ENCODE measurements around the gene ENHO. TPM values are rescaled to one million over a fixed set of nuclear protein-coding genes. Genes with fewer than 3 reads are reported as not detected.

Gene ENHO
- total RNA-seq, 1 donor from 2014 or later = 4.4 TPM

DNA sequence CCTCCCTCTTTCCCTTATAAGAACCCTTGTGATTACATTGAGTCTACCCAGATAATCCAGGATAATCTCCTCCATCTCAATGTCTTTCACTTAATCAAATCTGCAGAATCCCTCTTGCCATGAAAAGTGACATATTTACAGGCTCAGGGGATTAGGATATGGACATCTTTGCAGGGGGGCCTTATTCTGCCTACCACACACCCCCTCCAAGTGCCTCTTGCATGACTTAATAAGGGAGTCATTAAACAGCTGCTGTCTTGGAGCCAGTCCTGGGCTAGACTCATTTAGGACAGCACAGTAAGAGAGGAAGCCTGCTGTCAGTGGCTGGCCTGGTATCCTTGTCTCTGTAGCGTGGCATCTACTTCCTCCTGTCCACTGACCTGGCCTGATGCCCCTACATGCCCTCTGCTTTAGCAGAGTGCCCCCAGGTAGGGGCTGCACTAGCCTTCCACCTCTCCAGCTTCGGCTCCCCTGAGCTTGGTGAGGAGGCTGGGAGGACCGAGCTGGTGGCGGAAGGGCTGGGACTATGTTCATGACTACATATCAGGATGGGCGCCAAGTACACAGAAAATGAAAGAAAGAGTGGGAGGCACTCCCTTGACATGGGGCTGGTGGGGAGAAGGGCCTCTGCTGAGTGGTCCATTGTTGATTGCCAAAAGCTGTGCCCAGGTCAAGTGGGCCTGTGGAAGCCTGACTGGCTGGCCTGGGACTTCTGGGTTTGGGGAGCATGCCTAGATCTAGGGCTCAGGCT, 17.2 kb downstream of the ENHO start:
- H3K36me3 ChIP-seq = no peaks in the 10 kb centered on the region
- H3F3A ChIP-seq (ENCODE audit: low read depth) = no peaks in the 10 kb centered on the region
- H3K27ac ChIP-seq = no peak overlapping the region
- Mint-ChIP-seq H3K4me3 (no peak overlapping the region), H3K27me3 (ENCODE audit: insufficient read depth, low read depth) (peaks cover 19% of the 10 kb centered on the region), H3K27ac (no peak overlapping the region), H3K9me3 (no peaks in the 10 kb centered on the region), H3K36me3 (peaks cover 2% of the 10 kb centered on the region), H3K4me1 (peaks cover 8% of the 10 kb centered on the region)
- H4K20me1 ChIP-seq (ENCODE audit: low read depth) = no peaks in the 10 kb centered on the region
- no peaks in the 10 kb centered on the region for H3K79me2 ChIP-seq (ENCODE audit: low read depth)
- H3K9ac ChIP-seq = no peak overlapping the region
- no peaks in the 10 kb centered on the region for H3K9me3 ChIP-seq (ENCODE audit: low read depth)
- TF ChIP-seq, protein P1, sequence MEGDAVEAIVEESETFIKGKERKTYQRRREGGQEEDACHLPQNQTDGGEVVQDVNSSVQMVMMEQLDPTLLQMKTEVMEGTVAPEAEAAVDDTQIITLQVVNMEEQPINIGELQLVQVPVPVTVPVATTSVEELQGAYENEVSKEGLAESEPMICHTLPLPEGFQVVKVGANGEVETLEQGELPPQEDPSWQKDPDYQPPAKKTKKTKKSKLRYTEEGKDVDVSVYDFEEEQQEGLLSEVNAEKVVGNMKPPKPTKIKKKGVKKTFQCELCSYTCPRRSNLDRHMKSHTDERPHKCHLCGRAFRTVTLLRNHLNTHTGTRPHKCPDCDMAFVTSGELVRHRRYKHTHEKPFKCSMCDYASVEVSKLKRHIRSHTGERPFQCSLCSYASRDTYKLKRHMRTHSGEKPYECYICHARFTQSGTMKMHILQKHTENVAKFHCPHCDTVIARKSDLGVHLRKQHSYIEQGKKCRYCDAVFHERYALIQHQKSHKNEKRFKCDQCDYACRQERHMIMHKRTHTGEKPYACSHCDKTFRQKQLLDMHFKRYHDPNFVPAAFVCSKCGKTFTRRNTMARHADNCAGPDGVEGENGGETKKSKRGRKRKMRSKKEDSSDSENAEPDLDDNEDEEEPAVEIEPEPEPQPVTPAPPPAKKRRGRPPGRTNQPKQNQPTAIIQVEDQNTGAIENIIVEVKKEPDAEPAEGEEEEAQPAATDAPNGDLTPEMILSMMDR (IDR thresholded peaks at IDR 0.05) = no peak
- no peak for TF ChIP-seq EZH2 (IDR thresholded peaks at IDR 0.05)
- TF ChIP-seq EZH2phosphoT487 (IDR thresholded peaks at IDR 0.05) = no peak
- DNase-seq (ENCODE audit: low spot score) = no peak
- peaks cover 4% of the 10 kb centered on the region for H3K4me1 ChIP-seq
- no peak overlapping the region for H3K4me2 ChIP-seq
- no peaks in the 10 kb centered on the region for H3K27me3 ChIP-seq
- no peak overlapping the region for H2AFZ ChIP-seq (replicated peaks)
- H3K4me3 ChIP-seq = no peak overlapping the region

DNA sequence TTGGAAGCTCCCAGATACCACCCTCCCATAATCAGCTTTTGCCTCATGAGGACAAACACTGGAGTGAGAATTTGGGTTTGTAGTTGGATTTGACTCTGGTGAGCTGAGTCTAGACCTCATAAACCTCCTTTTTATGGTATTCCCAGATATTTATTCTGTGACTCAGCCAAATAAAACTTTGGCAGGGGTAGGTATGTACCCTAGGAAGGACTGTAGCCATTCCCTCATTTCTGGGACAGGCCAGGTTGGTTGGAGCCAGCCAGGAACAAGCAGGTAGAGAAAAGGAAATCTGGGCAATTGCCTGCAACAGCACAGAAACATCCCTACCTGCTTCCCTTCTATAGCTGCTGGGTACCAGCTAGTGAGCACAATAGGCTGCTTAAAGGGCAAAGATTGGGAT, 19.4 kb downstream of the ENHO start:
- Histone ChIP-seq H3K4me3 (no peak overlapping the region), H3K27ac (no peak overlapping the region)

DNA sequence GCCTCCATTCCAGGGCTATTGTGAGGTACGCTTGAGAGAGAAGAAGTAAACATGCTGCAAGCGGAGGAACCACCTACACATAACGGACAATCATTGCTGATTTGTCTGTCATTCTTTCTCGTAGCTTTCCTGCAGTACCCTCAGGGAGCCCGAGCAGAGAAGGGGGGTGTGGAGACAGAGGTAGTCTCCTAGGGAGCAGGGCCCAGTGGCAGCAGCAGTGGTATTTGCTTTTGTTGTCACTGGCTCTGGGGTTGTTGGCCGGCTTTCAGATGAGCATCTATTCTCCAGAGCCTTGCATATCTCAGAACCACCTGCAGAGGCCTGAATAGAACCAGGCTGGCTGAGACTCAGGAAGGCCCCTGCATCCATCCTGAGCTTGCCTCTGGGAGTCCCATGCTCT, 19.9 kb downstream of the ENHO start:
- no peak overlapping the region for H3K4me2 ChIP-seq
- Mint-ChIP-seq H3K4me3 (no peak overlapping the region), H3K4me1 (peaks cover 17% of the 10 kb centered on the region), H3K27ac (no peak overlapping the region), H3K27me3 (ENCODE audit: insufficient read depth, low read depth) (peaks cover 25% of the 10 kb centered on the region), H3K9me3 (no peaks in the 10 kb centered on the region), H3K36me3 (peaks cover 2% of the 10 kb centered on the region)
- no peaks in the 10 kb centered on the region for H3F3A ChIP-seq (ENCODE audit: low read depth)
- no peak for DNase-seq (ENCODE audit: low spot score)
- TF ChIP-seq, protein P1 (IDR thresholded peaks at IDR 0.05) = no peak
- TF ChIP-seq EZH2 (IDR thresholded peaks at IDR 0.05) = no peak
- TF ChIP-seq EZH2phosphoT487 (IDR thresholded peaks at IDR 0.05) = no peak
- H4K20me1 ChIP-seq (ENCODE audit: low read depth) = no peaks in the 10 kb centered on the region
- no peaks in the 10 kb centered on the region for H3K36me3 ChIP-seq
- no peaks in the 10 kb centered on the region for H3K4me1 ChIP-seq
- H3K27ac ChIP-seq = no peak overlapping the region
- no peak overlapping the region for H3K9ac ChIP-seq
- H3K27me3 ChIP-seq = no peaks in the 10 kb centered on the region
- H3K79me2 ChIP-seq (ENCODE audit: low read depth) = no peaks in the 10 kb centered on the region
- no peak overlapping the region for H3K4me3 ChIP-seq
- no peak overlapping the region for H2AFZ ChIP-seq (replicated peaks)
- no peaks in the 10 kb centered on the region for H3K9me3 ChIP-seq (ENCODE audit: low read depth)

More for the DNA sequence above, 19.4 kb downstream of the ENHO start:
- no peaks in the 10 kb centered on the region for H3K36me3 ChIP-seq
- Mint-ChIP-seq H3K9me3 (no peaks in the 10 kb centered on the region), H3K27me3 (ENCODE audit: insufficient read depth, low read depth) (peaks cover 25% of the 10 kb centered on the region), H3K4me1 (peaks cover 14% of the 10 kb centered on the region), H3K27ac (no peak overlapping the region), H3K36me3 (peaks cover 2% of the 10 kb centered on the region), H3K4me3 (no peak overlapping the region)
- no peaks in the 10 kb centered on the region for H4K20me1 ChIP-seq (ENCODE audit: low read depth)
- H3K9me3 ChIP-seq (ENCODE audit: low read depth) = no peaks in the 10 kb centered on the region
- TF ChIP-seq EZH2phosphoT487 (IDR thresholded peaks at IDR 0.05) (no peak), EZH2 (IDR thresholded peaks at IDR 0.05) (no peak)
- TF ChIP-seq, protein P1 (IDR thresholded peaks at IDR 0.05) = no peak
- H3K4me1 ChIP-seq = no peaks in the 10 kb centered on the region
- no peak for DNase-seq (ENCODE audit: low spot score)
- no peaks in the 10 kb centered on the region for H3K79me2 ChIP-seq (ENCODE audit: low read depth)
- no peak overlapping the region for H3K4me2 ChIP-seq
- H2AFZ ChIP-seq (replicated peaks) = no peak overlapping the region
- H3K9ac ChIP-seq = no peak overlapping the region
- no peaks in the 10 kb centered on the region for H3K27me3 ChIP-seq
- H3F3A ChIP-seq (ENCODE audit: low read depth) = no peaks in the 10 kb centered on the region
